Fibroblast of the aortic adventitia (primary cell): ENCODE measurements around the gene CMTM5. TPM values are rescaled to one million over a fixed set of nuclear protein-coding genes. Genes with fewer than 3 reads are reported as not detected.
"Not testable (repeated sequence)": the region's sequence is repeated elsewhere in the genome, so short reads cannot be mapped to it uniquely, and the experiment has no call there.

Experiments used
- DNase-seq: peaks from one replicate; pipeline ENCODE4 v3.0.0-alpha.2; 2010; ENCODE audit warnings: low read depth
- H3K4me3 ChIP-seq: 2 replicates; pipeline ENCODE4 v1.5.1; 2011; ENCODE audit warnings: low read depth, mild to moderate bottlenecking, control low read depth, low read length, moderate library complexity
- CTCF ChIP-seq: IDR thresholded peaks from 2 replicates; pipeline ENCODE4 v1.5.1; 2011; ENCODE audit warnings: mild to moderate bottlenecking, low read length, control low read depth, inconsistent platforms; ENCODE audit not compliant: insufficient read depth
- total RNA-seq: library from RNA; depleted of rRNA; stranded (reverse); fragments of >200 nt; gene quantifications from 2 replicates; pipeline ENCODE4 v1.2.3, GENCODE V29; 2012; ENCODE audit warnings: low replicate concordance

CMTM5 gene
- total RNA-seq, 1 donor = not detected

- no peak for DNase-seq
- no peak overlapping the region for H3K4me3 ChIP-seq
- no peak for TF ChIP-seq CTCF
These were observed 39.3 kb downstream of the CMTM5 start for GRCh38 chr14:23415821-23416778.

- DNase-seq = no peak
- TF ChIP-seq CTCF = no peak
- no peak overlapping the region for H3K4me3 ChIP-seq
These were observed 40.0 kb downstream of the CMTM5 start for GRCh38 chr14:23416801-23417200.

GRCh38 chr14:23417269-23417668 is 40.4 kb downstream of the CMTM5 start:
- not testable (repeated sequence) for DNase-seq, H3K4me3 ChIP-seq

GRCh38 chr14:23418021-23418420 is 41.2 kb downstream of the CMTM5 start:
- no peak overlapping the region for H3K4me3 ChIP-seq
- no peak for TF ChIP-seq CTCF
- DNase-seq = no peak

- H3K4me3 ChIP-seq, DNase-seq: not testable (repeated sequence)
These were observed 42.8 kb downstream of the CMTM5 start for GRCh38 chr14:23419646-23420045.

GRCh38 chr14:23421594-23421993 is 44.7 kb downstream of the CMTM5 start:
- no peak overlapping the region for H3K4me3 ChIP-seq
- DNase-seq = no peak
- no peak for TF ChIP-seq CTCF

GRCh38 chr14:23423657-23424056 is 46.8 kb downstream of the CMTM5 start:
- DNase-seq = no peak
- TF ChIP-seq CTCF = no peak
- no peak overlapping the region for H3K4me3 ChIP-seq

GRCh38 chr14:23425169-23425568 is 48.3 kb downstream of the CMTM5 start:
- DNase-seq = no peak
- TF ChIP-seq CTCF = no peak

GRCh38 chr14:23425798-23426197 is 49.0 kb downstream of the CMTM5 start:
- not testable (repeated sequence) for H3K4me3 ChIP-seq, DNase-seq

More at GRCh38 chr14:23425169-23425568, 48.3 kb downstream of the CMTM5 start:
- H3K4me3 ChIP-seq = no peak overlapping the region
